Trophoblast cell (in vitro differentiated cells and primary cell): ENCODE data around the gene LGALS7.
"Not testable (repeated sequence)": the region's sequence is repeated elsewhere in the genome, so short reads cannot be mapped to it uniquely, and the experiment has no call there.

Experiments used
- DNase-seq, 2 donors: peaks; one replicate each; pipeline ENCODE4 v3.0.0-alpha.2; 2016
- H2AFZ ChIP-seq: 2 replicates; pipeline ENCODE4 v1.6.1; 2013; ENCODE audit warnings: low read length, moderate library complexity, mild to moderate bottlenecking; ENCODE audit not compliant: insufficient read depth, poor library complexity
- H2AK5ac ChIP-seq: 2 replicates; pipeline ENCODE4 v1.6.1; 2013; ENCODE audit warnings: mild to moderate bottlenecking, low read length
- H2BK120ac ChIP-seq: 2 replicates; pipeline ENCODE4 v1.6.1; 2013; ENCODE audit warnings: low read length, mild to moderate bottlenecking, moderate library complexity; ENCODE audit not compliant: insufficient read depth, poor library complexity
- H2BK12ac ChIP-seq: 2 replicates; pipeline ENCODE4 v1.6.1; 2013; ENCODE audit warnings: mild to moderate bottlenecking, low read length, moderate library complexity
- H2BK5ac ChIP-seq: 2 replicates; pipeline ENCODE4 v1.6.1; 2013; ENCODE audit warnings: low read length, low read depth, moderate library complexity, mild to moderate bottlenecking; ENCODE audit not compliant: poor library complexity
- H3K14ac ChIP-seq: 2 replicates; pipeline ENCODE4 v1.6.1; 2013; ENCODE audit warnings: mild to moderate bottlenecking, low read length
- H3K18ac ChIP-seq: 2 replicates; pipeline ENCODE4 v1.6.1; 2013; ENCODE audit warnings: mild to moderate bottlenecking, low read length
- H3K23ac ChIP-seq: 2 replicates; pipeline ENCODE4 v1.6.1; 2013; ENCODE audit warnings: low read length
- H3K27ac ChIP-seq: 2 replicates; pipeline ENCODE4 v1.5.1; 2013; ENCODE audit warnings: low read depth, mild to moderate bottlenecking, inconsistent platforms, low read length, moderate library complexity
- H3K27me3 ChIP-seq: 2 replicates; pipeline ENCODE4 v1.6.1; 2013; ENCODE audit warnings: inconsistent platforms, mild to moderate bottlenecking, low read length, moderate library complexity; ENCODE audit not compliant: insufficient read depth
- H3K36me3 ChIP-seq, 2 experiments: 1 replicate in 1 of 2; 2 replicates in 1 of 2; pipeline ENCODE4 v1.6.1; 2013; ENCODE audit warnings: low read length in 2 of 2, mild to moderate bottlenecking in 2 of 2, moderate library complexity in 1 of 2; ENCODE audit not compliant: insufficient read depth in 2 of 2, control insufficient read depth in 1 of 2
- H3K4ac ChIP-seq: 2 replicates; pipeline ENCODE4 v1.6.1; 2013; ENCODE audit warnings: low read depth, mild to moderate bottlenecking, low read length, moderate library complexity
- H3K4me1 ChIP-seq, 2 experiments: 1 replicate in 1 of 2; 2 replicates in 1 of 2; pipeline ENCODE4 v1.6.1; 2013; ENCODE audit warnings: low read length in 2 of 2, mild to moderate bottlenecking in 2 of 2, moderate library complexity in 1 of 2; ENCODE audit not compliant: insufficient read depth in 2 of 2, control insufficient read depth in 1 of 2
- H3K4me2 ChIP-seq: 2 replicates; pipeline ENCODE4 v1.6.1; 2013; ENCODE audit warnings: inconsistent platforms, mild to moderate bottlenecking, low read length, moderate library complexity
- H3K4me3 ChIP-seq: 2 replicates; pipeline ENCODE4 v1.5.1; 2013; ENCODE audit warnings: mild to moderate bottlenecking, low read depth, low read length, inconsistent platforms
- H3K79me1 ChIP-seq: one replicate; pipeline ENCODE4 v1.6.1; 2013; ENCODE audit warnings: low read length
- H3K79me2 ChIP-seq: 2 replicates; pipeline ENCODE4 v1.6.1; 2013; ENCODE audit warnings: low read length, mild to moderate bottlenecking; ENCODE audit not compliant: control insufficient read depth, insufficient read depth, poor library complexity
- H3K9ac ChIP-seq: 2 replicates; pipeline ENCODE4 v1.6.1; 2013; ENCODE audit warnings: mild to moderate bottlenecking, low read length
- H3K9me3 ChIP-seq: 2 replicates; pipeline ENCODE4 v1.6.1; 2013; ENCODE audit warnings: low read depth, mild to moderate bottlenecking, control low read depth, inconsistent platforms, low read length; ENCODE audit not compliant: insufficient read depth
- H4K12ac ChIP-seq: 2 replicates; pipeline ENCODE4 v1.6.1; 2013; ENCODE audit warnings: low read depth, mild to moderate bottlenecking, low read length, moderate library complexity
- H4K8ac ChIP-seq: 2 replicates; pipeline ENCODE4 v1.6.1; 2013; ENCODE audit warnings: low read depth, mild to moderate bottlenecking, low read length, moderate library complexity
- H4K91ac ChIP-seq: one replicate; pipeline ENCODE4 v1.6.1; 2013; ENCODE audit warnings: low read depth, mild to moderate bottlenecking, low read length, moderate library complexity
- WGBS: extraction: QIAGEN DNeasy Blood & Tissue Kit; methylation state at CpG from one replicate; pipeline ENCODE4 v1.1.7; 2013; ENCODE audit warnings: missing lambda C conversion rate; ENCODE audit not compliant: insufficient read length, insufficient coverage; ENCODE audit errors: extremely low coverage; 5-methylcytosine and 5-hydroxymethylcytosine counted together

LGALS7 gene

DNA sequence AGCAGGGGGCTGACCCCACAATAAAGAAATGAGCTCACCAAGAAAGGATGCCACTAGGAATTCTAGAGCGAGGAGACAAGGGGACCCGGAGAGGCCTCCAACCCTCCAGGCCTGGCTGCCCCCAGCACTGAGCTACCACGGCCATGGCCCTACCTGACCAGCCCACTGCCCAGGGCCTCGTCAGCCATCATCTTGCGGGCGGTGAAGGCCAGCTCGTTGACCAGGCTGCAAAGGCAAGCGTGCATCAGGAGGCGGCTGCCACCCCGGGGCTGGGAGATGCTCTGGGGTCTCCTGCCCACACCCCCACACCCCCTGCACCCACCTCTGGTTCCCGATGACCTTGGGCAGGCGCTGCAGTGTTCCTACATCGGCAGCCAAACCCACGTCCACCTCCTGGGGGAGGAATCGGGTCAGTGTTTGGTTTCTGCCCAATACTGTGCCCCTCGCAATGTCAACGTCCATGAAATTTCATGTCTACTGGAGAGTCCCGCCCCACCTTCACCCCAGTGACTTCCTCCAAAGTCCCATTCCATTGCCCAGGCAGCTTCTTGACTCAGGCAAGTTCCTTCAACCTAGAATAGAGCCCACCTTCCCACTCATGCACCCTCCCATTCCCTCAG lies 42.9 kb upstream of the LGALS7 start:
- no CpG with 5 or more reads among the region's 18 CpGs for WGBS
- H3K27ac ChIP-seq: no peak overlapping the region
- H4K8ac ChIP-seq: no peak overlapping the region
- no peak overlapping the region for H3K18ac ChIP-seq
- no peak overlapping the region for H4K91ac ChIP-seq
- no peak overlapping the region for H3K23ac ChIP-seq
- H3K9ac ChIP-seq: no peak overlapping the region
- H3K4me2 ChIP-seq: no peak overlapping the region
- no peak overlapping the region for H2AK5ac ChIP-seq
- no peak overlapping the region for H2AFZ ChIP-seq
- H3K79me2 ChIP-seq: peaks cover 2% of the 10 kb centered on the region
- no peak overlapping the region for H3K4me3 ChIP-seq
- no peak for DNase-seq
- peaks cover 12% of the 10 kb centered on the region for H3K79me1 ChIP-seq
- no peak overlapping the region for H2BK5ac ChIP-seq
- H3K14ac ChIP-seq: no peak overlapping the region
- no peak overlapping the region for H4K12ac ChIP-seq
- H3K9me3 ChIP-seq: peaks cover under 1% of the 10 kb centered on the region
- peaks cover 16 to 19% of the 10 kb centered on the region in 2 experiments for H3K4me1 ChIP-seq
- no peak overlapping the region for H2BK12ac ChIP-seq
- no peak overlapping the region for H3K4ac ChIP-seq
- H2BK120ac ChIP-seq: no peak overlapping the region
- peaks cover 24 to 30% of the 10 kb centered on the region in 2 experiments for H3K36me3 ChIP-seq
- no peaks in the 10 kb centered on the region for H3K27me3 ChIP-seq

DNA sequence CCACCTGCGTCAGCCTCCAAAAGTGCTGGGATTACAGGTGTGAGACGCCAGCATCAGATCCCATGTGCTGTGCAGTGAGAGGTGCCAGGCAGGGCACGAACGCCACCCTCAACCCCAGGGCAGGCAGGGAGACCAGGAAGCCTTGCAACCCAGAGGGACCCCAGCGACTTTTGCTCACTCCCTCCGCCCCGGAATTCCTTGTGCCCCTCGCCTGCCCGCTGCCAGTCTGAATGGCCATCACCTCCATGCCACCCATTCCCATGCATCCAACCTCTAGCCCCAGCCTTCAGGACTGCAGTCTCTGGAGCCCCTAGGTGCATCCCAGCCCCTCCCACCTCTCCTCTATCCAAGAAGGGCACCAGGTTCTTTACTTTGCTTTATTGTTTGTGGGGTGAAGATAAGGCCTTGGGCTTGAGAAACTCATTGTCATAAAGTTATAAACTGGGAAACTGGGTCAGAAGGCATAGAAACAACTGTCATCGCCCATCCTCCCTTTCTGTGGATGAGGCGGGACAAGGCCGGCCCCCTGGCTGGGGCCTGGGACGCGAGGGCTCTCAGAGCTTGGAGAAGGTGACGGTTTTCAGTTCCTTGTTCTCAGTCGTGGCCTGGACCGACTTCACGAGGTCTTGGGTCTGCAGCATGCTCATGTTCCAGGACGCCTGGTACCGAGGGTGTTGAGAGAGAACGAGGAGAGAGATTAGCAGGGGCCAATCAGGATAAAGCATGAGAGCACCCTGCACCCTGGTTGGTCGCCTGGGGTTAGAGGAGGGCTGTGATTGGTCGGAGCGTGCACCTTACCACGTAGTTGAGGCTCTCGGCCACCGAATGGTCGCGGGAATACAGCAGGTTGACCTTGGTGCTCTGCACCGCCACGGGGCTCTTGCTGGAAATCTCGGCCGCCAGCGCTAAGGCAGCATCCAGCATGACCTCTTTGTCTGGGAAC lies 42.0 kb upstream of the LGALS7 start:
- Histone ChIP-seq H3K27ac (no peak overlapping the region), H3K4me2 (no peak overlapping the region), H3K4me3 (no peak overlapping the region), H3K14ac (no peak overlapping the region), H2BK12ac (no peak overlapping the region), H2AK5ac (no peak overlapping the region), H4K91ac (no peak overlapping the region), H3K36me3 (peaks cover 24 to 28% of the 10 kb centered on the region in 2 experiments), H2BK5ac (no peak overlapping the region), H3K79me2 (peaks cover 2% of the 10 kb centered on the region), H2AFZ (no peak overlapping the region), H2BK120ac (no peak overlapping the region), H3K79me1 (peaks cover 12% of the 10 kb centered on the region), H3K4me1 (peaks cover 12 to 13% of the 10 kb centered on the region in 2 experiments), H3K27me3 (no peaks in the 10 kb centered on the region), H3K9ac (no peak overlapping the region), H3K18ac (no peak overlapping the region), H4K8ac (no peak overlapping the region), H3K4ac (no peak overlapping the region), H3K9me3 (no peaks in the 10 kb centered on the region), H3K23ac (no peak overlapping the region), H4K12ac (no peak overlapping the region)
- no CpG with 5 or more reads among the region's 34 CpGs for WGBS
- no peak for DNase-seq

DNA sequence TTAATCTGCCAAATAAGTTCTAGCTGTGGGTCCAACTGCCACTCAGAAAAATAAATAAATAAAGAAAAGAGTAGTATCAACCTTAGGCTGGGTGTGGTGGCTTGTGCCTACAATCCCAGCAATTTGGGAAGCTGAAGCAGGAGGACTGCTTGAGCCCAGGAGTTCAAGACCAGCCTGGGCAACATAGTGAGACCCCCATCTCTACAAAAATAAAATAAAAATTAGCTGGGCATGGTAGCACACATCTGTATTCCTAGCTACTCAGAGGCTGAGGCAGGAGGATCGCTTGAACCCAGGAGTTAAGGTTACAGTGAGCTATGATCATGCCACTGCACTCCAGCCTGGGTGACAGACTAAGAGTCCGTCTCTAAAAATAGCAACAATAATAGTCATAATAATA lies 40.6 kb upstream of the LGALS7 start:
- H2AK5ac ChIP-seq, H3K4me1 ChIP-seq, H3K23ac ChIP-seq, H3K14ac ChIP-seq, H2BK5ac ChIP-seq, H2BK120ac ChIP-seq, H3K27me3 ChIP-seq, H3K79me1 ChIP-seq, H3K79me2 ChIP-seq, H3K18ac ChIP-seq, H3K4me2 ChIP-seq, DNase-seq, H3K4me3 ChIP-seq, H3K27ac ChIP-seq, H4K91ac ChIP-seq, H2AFZ ChIP-seq, H3K4ac ChIP-seq, H2BK12ac ChIP-seq, H4K12ac ChIP-seq, H3K9me3 ChIP-seq, H3K9ac ChIP-seq, H4K8ac ChIP-seq: not testable (repeated sequence)
- H3K36me3 ChIP-seq: peaks cover 24 to 28% of the 10 kb centered on the region in 2 experiments
- no CpG with 5 or more reads among the region's 2 CpGs for WGBS

DNA sequence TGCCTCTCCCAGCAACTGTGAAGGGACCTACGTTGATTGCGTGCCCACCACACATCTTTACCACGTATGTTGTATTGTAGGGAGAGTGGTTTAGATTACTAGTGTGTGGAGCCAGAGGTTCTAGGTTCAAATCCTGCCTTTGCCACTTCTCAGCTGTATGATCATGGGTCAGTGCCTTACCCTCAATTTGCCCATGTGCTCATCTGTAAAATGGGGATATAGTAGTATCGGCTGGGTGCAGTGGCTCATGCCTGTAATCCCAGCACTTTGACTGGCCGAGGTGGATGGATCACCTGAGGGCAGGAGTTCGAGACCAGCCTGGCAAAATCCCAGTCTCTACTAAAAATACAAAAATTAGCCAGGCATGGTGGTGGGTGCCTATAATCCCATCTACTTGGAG lies 40.0 kb upstream of the LGALS7 start:
- peaks cover 24 to 26% of the 10 kb centered on the region in 2 experiments for H3K36me3 ChIP-seq
- no peaks in the 10 kb centered on the region for H3K27me3 ChIP-seq
- H2BK120ac ChIP-seq: no peak overlapping the region
- H4K91ac ChIP-seq: no peak overlapping the region
- no peak overlapping the region for H3K23ac ChIP-seq
- H3K4me2 ChIP-seq: no peak overlapping the region
- H3K4me1 ChIP-seq: no peaks in the 10 kb centered on the region
- no peak overlapping the region for H4K8ac ChIP-seq
- no peak overlapping the region for H3K18ac ChIP-seq
- H3K79me1 ChIP-seq: peaks cover 4% of the 10 kb centered on the region
- H2AK5ac ChIP-seq: no peak overlapping the region
- no peak overlapping the region for H3K9ac ChIP-seq
- H2AFZ ChIP-seq: no peak overlapping the region
- no peaks in the 10 kb centered on the region for H3K79me2 ChIP-seq
- no peak overlapping the region for H2BK12ac ChIP-seq
- WGBS: no CpG with 5 or more reads among the region's 6 CpGs
- no peak overlapping the region for H2BK5ac ChIP-seq
- no peaks in the 10 kb centered on the region for H3K9me3 ChIP-seq
- no peak for DNase-seq
- no peak overlapping the region for H3K4me3 ChIP-seq
- no peak overlapping the region for H3K14ac ChIP-seq
- H3K27ac ChIP-seq: no peak overlapping the region
- no peak overlapping the region for H3K4ac ChIP-seq
- H4K12ac ChIP-seq: no peak overlapping the region
